Measurements from ENCODE around the gene NFE2.

DNA sequence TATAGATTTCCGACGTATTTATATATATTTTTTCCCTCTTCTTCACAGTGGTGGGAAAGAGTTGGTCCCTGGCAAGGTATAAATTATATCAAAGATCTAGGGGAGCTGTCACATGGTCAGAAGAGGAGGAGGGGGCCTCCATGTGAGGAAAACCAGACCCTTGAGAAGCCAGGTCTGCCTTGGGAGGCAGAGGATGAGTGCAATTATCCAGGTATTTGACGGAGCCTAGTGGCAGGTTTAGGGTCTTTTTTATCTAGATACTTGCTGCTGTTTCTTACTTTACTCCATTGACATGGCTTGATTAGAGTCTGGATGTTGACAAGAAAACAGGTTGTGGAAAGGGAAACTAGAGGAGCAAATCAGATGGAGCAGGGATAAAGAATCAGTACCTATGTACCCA lies 29.6 kb upstream of the NFE2 start:
- TF ChIP-seq, protein P1, sequence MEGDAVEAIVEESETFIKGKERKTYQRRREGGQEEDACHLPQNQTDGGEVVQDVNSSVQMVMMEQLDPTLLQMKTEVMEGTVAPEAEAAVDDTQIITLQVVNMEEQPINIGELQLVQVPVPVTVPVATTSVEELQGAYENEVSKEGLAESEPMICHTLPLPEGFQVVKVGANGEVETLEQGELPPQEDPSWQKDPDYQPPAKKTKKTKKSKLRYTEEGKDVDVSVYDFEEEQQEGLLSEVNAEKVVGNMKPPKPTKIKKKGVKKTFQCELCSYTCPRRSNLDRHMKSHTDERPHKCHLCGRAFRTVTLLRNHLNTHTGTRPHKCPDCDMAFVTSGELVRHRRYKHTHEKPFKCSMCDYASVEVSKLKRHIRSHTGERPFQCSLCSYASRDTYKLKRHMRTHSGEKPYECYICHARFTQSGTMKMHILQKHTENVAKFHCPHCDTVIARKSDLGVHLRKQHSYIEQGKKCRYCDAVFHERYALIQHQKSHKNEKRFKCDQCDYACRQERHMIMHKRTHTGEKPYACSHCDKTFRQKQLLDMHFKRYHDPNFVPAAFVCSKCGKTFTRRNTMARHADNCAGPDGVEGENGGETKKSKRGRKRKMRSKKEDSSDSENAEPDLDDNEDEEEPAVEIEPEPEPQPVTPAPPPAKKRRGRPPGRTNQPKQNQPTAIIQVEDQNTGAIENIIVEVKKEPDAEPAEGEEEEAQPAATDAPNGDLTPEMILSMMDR (IDR thresholded peaks at IDR 0.05): no peak
- TF ChIP-seq POLR2A (IDR thresholded peaks at IDR 0.05): no peak
